SK-N-SH treated with all-trans-retinoic acid at 6 μM for 48 hours (cell line): ENCODE measurements around the gene CASTOR1.

ENCODE experiments used
- ATAC-seq: fragments of 200-7000 bp; cut with Tn5 transposase; 3 replicates; pipeline ENCODE4 v1.9.1; 2020; ENCODE audit warnings: mild to moderate bottlenecking, moderate library complexity
- ARNTL ChIP-seq: fragments of 450-650 bp; formaldehyde crosslinking; IDR thresholded peaks from 2 replicates; pipeline ENCODE4 v1.5.0; 2020; ENCODE audit warnings: low read depth, mild to moderate bottlenecking, moderate library complexity, borderline replicate concordance
- CREB5 ChIP-seq: fragments of 250-450 bp; sonication (Bioruptor Pico); IDR thresholded peaks from 2 replicates; pipeline ENCODE4 v1.5.1; 2020; ENCODE audit warnings: low read depth, mild to moderate bottlenecking, moderate library complexity
- CSRNP3 ChIP-seq: fragments of 250-450 bp; sonication (Bioruptor Pico); IDR thresholded peaks from 2 replicates; pipeline ENCODE4 v1.5.1; 2021; ENCODE audit warnings: mild to moderate bottlenecking, moderate library complexity
- ESRRG ChIP-seq: fragments of 250-450 bp; sonication (Bioruptor Pico); IDR thresholded peaks from 2 replicates; pipeline ENCODE4 v1.6.1; 2021; ENCODE audit warnings: mild to moderate bottlenecking
- GLIS3 ChIP-seq: fragments of 250-450 bp; sonication (Bioruptor Pico); IDR thresholded peaks from 2 replicates; pipeline ENCODE4 v1.5.0; 2020; ENCODE audit warnings: mild to moderate bottlenecking, moderate library complexity
- ISL1 ChIP-seq: fragments of 250-450 bp; sonication (Bioruptor Pico); IDR thresholded peaks from 2 replicates; pipeline ENCODE4 v2.1.2; 2022; ENCODE audit warnings: mild to moderate bottlenecking, moderate library complexity
- OSR1 ChIP-seq: fragments of 250-450 bp; sonication (Bioruptor Pico); IDR thresholded peaks from 2 replicates; pipeline ENCODE4 v1.8.0; 2022; ENCODE audit warnings: moderate library complexity, mild to moderate bottlenecking, inconsistent platforms
- PATZ1 ChIP-seq: fragments of 250-450 bp; sonication (Bioruptor Pico); IDR thresholded peaks from 2 replicates; pipeline ENCODE4 v1.8.0; 2020; ENCODE audit warnings: mild to moderate bottlenecking, moderate library complexity, borderline replicate concordance
- POU6F1 ChIP-seq: fragments of 250-450 bp; sonication (Bioruptor Pico); IDR thresholded peaks from 2 replicates; pipeline ENCODE4 v1.8.0; 2021; ENCODE audit warnings: low read depth, mild to moderate bottlenecking, moderate library complexity, borderline replicate concordance
- PPARA ChIP-seq: fragments of 250-450 bp; sonication (Bioruptor Pico); IDR thresholded peaks from 2 replicates; pipeline ENCODE4 v1.5.0; 2020; ENCODE audit warnings: mild to moderate bottlenecking, borderline replicate concordance
- RARB ChIP-seq: fragments of 250-450 bp; sonication (Bioruptor Pico); IDR thresholded peaks from 2 replicates; pipeline ENCODE4 v1.8.0; 2021; ENCODE audit warnings: mild to moderate bottlenecking, moderate library complexity
- TCF4 ChIP-seq: fragments of 250-450 bp; sonication (Bioruptor Pico); IDR thresholded peaks from 2 replicates; pipeline ENCODE4 v1.8.0; 2021; ENCODE audit warnings: mild to moderate bottlenecking, moderate library complexity, borderline replicate concordance
- TOX ChIP-seq: fragments of 250-450 bp; sonication (Bioruptor Pico); IDR thresholded peaks from 2 replicates; pipeline ENCODE4 v1.8.0; 2021; ENCODE audit warnings: mild to moderate bottlenecking, moderate library complexity, borderline replicate concordance
- TSHZ2 ChIP-seq: fragments of 250-450 bp; sonication (Bioruptor Pico); IDR thresholded peaks from 2 replicates; pipeline ENCODE4 v1.5.0; 2020; ENCODE audit warnings: mild to moderate bottlenecking, moderate library complexity
- ZC3H10 ChIP-seq: fragments of 250-450 bp; sonication (Bioruptor Pico); IDR thresholded peaks from 2 replicates; pipeline ENCODE4 v1.5.1; 2021; ENCODE audit warnings: mild to moderate bottlenecking, moderate library complexity
- ZFP30 ChIP-seq: fragments of 450-650 bp; formaldehyde crosslinking; IDR thresholded peaks from 2 replicates; pipeline ENCODE4 v1.5.0; 2022; ENCODE audit warnings: mild to moderate bottlenecking, moderate library complexity
- ZNF70 ChIP-seq: fragments of 450-650 bp; formaldehyde crosslinking; IDR thresholded peaks from 2 replicates; pipeline ENCODE4 v1.5.0; 2020; ENCODE audit warnings: mild to moderate bottlenecking, moderate library complexity
- ZNF8 ChIP-seq: fragments of 450-650 bp; formaldehyde crosslinking; IDR thresholded peaks from 2 replicates; pipeline ENCODE4 v1.5.0; 2020; ENCODE audit warnings: mild to moderate bottlenecking, moderate library complexity

CASTOR1 gene

GRCh38 chr22:30332994-30333706 lies 43.8 kb upstream of the CASTOR1 start:
- ATAC-seq, result no peak
- TF ChIP-seq PPARA (CRISPR knock-in tag), result no peak
- no peak for TF ChIP-seq CREB5 (CRISPR knock-in tag)
- TF ChIP-seq TSHZ2 (CRISPR knock-in tag), result no peak
- TF ChIP-seq TOX (CRISPR knock-in tag), result no peak
- TF ChIP-seq ZNF8 (CRISPR knock-in tag), result no peak
- TF ChIP-seq CSRNP3 (CRISPR knock-in tag), result no peak

GRCh38 chr22:30332551-30332950 lies 43.2 kb upstream of the CASTOR1 start:
- TF ChIP-seq CSRNP3 (CRISPR knock-in tag), result no peak
- no peak for ATAC-seq

GRCh38 chr22:30328466-30329049 lies 39.3 kb upstream of the CASTOR1 start:
- no peak for ATAC-seq
- TF ChIP-seq GLIS3 (CRISPR knock-in tag), result no peak
- TF ChIP-seq ZNF8 (CRISPR knock-in tag), result no peak
- no peak for TF ChIP-seq ESRRG (CRISPR knock-in tag)
- no peak for TF ChIP-seq ZFP30 (CRISPR knock-in tag)
- TF ChIP-seq ARNTL, result no peak
- TF ChIP-seq TSHZ2 (CRISPR knock-in tag), result no peak
- no peak for TF ChIP-seq ISL1 (CRISPR knock-in tag)
- no peak for TF ChIP-seq RARB (CRISPR knock-in tag)
- TF ChIP-seq ZNF70 (CRISPR knock-in tag), result no peak
- TF ChIP-seq ZC3H10 (CRISPR knock-in tag), result no peak
- TF ChIP-seq POU6F1, result no peak
- no peak for TF ChIP-seq CREB5 (CRISPR knock-in tag)
- no peak for TF ChIP-seq PPARA (CRISPR knock-in tag)
- no peak for TF ChIP-seq PATZ1 (CRISPR knock-in tag)
- TF ChIP-seq CSRNP3 (CRISPR knock-in tag), result no peak
- no peak for TF ChIP-seq TCF4
- no peak for TF ChIP-seq OSR1 (CRISPR knock-in tag)
- no peak for TF ChIP-seq TOX (CRISPR knock-in tag)
